HepG2 (cell line): ENCODE data around the gene COG5.

Source experiments
- ATM ChIP-seq: fragments of 450-650 bp; IDR thresholded peaks from 2 replicates; pipeline ENCODE4 v1.7.1; 2017; ENCODE audit warnings: mild to moderate bottlenecking, borderline replicate concordance
- ZNF644 ChIP-seq: IDR thresholded peaks from 2 replicates; pipeline ENCODE4 v1.6.1; 2016; ENCODE audit warnings: low read depth

- TF ChIP-seq ZNF644 (CRISPR knock-in tag) = no peak
- TF ChIP-seq ATM = no peak
These were observed 329.3 kb downstream of the COG5 start for GRCh38 chr7:107234436-107234835.
